Fibroblast of mammary gland (primary cell): ENCODE measurements around the gene MDFI.

Experiments
- DNase-seq: peaks from one replicate; pipeline ENCODE4 v3.0.0-alpha.2; 2010; ENCODE audit warnings: low read depth
- H3K4me3 ChIP-seq: 2 replicates; pipeline ENCODE4 v1.5.1; 2011; ENCODE audit warnings: low read depth, mild to moderate bottlenecking, low read length, moderate library complexity; ENCODE audit not compliant: control insufficient read depth
- CTCF ChIP-seq: conservative IDR thresholded peaks from 2 replicates; pipeline ENCODE4 v1.5.1; 2011; ENCODE audit warnings: low read depth, low read length, inconsistent platforms; ENCODE audit not compliant: control insufficient read depth, insufficient read depth

MDFI gene

GRCh38 chr6:41678511-41679084 lies 40.3 kb downstream of the MDFI start:
- TF ChIP-seq CTCF = no peak
- H3K4me3 ChIP-seq = no peak overlapping the region
- DNase-seq = no peak

GRCh38 chr6:41679696-41680095 lies 41.4 kb downstream of the MDFI start:
- TF ChIP-seq CTCF = no peak
- DNase-seq = no peak
- no peak overlapping the region for H3K4me3 ChIP-seq

GRCh38 chr6:41680182-41680965 lies 42.1 kb downstream of the MDFI start:
- DNase-seq = no peak
- TF ChIP-seq CTCF = no peak

GRCh38 chr6:41682056-41682477 lies 43.8 kb downstream of the MDFI start:
- no peak overlapping the region for H3K4me3 ChIP-seq
- peak; percentile 83 for DNase-seq
- peak; percentile 85 for TF ChIP-seq CTCF

More at GRCh38 chr6:41680182-41680965, 42.1 kb downstream of the MDFI start:
- H3K4me3 ChIP-seq = no peak overlapping the region

GRCh38 chr6:41682497-41683272 lies 44.4 kb downstream of the MDFI start:
- H3K4me3 ChIP-seq = peak overlapping the region; percentile 33
- no peak for DNase-seq
- no peak for TF ChIP-seq CTCF

GRCh38 chr6:41683273-41683522 lies 44.9 kb downstream of the MDFI start:
- peak overlapping the region; percentile 33 for H3K4me3 ChIP-seq
- no peak for DNase-seq
- TF ChIP-seq CTCF = no peak
